ENCODE results near the gene PDIA6.

PDIA6 gene

GRCh38 chr2:10793816-10794215 is 18.8 kb downstream of the PDIA6 start:
- no peaks in the 10 kb centered on the region for H3K4me1 ChIP-seq (ENCODE audit: control insufficient read depth in 5 of 5, insufficient read depth in 5 of 5, low read length in 5 of 5)
- peaks cover 32 to 78% (median 65%) of the 10 kb centered on the region in 5 donors for H3K36me3 ChIP-seq (ENCODE audit: control insufficient read depth in 5 of 5, insufficient read depth in 5 of 5, low read length in 5 of 5)
- no peak overlapping the region for H3K27ac ChIP-seq (ENCODE audit: low read depth, low read length)

GRCh38 chr2:10792660-10793400 is 19.8 kb downstream of the PDIA6 start:
- Histone ChIP-seq H3K4me1 (ENCODE audit: control insufficient read depth in 5 of 5, insufficient read depth in 5 of 5, low read length in 5 of 5) (no peaks in the 10 kb centered on the region), H3K9ac (ENCODE audit: low read length in 5 of 5) (no peak overlapping the region), H3K36me3 (ENCODE audit: control insufficient read depth in 5 of 5, insufficient read depth in 5 of 5, low read length in 5 of 5) (peaks cover 39 to 88% (median 75%) of the 10 kb centered on the region in 5 donors), H3K27ac (ENCODE audit: low read depth, low read length) (no peak overlapping the region), H3K9me3 (ENCODE audit: control insufficient read depth in 5 of 5, low read length in 5 of 5) (no peaks in the 10 kb centered on the region), H3K27me3 (ENCODE audit: control insufficient read depth in 5 of 5, insufficient read depth in 4 of 5, low read length in 5 of 5) (no peaks in the 10 kb centered on the region), H3K4me3 (ENCODE audit: low read depth in 1 of 5, low read length in 5 of 5) (no peak overlapping the region)

More at GRCh38 chr2:10793816-10794215, 18.8 kb downstream of the PDIA6 start:
- no peak overlapping the region for H3K9ac ChIP-seq (ENCODE audit: low read length in 5 of 5)
- H3K4me3 ChIP-seq (ENCODE audit: low read depth in 1 of 5, low read length in 5 of 5), result no peak overlapping the region
- H3K27me3 ChIP-seq (ENCODE audit: control insufficient read depth in 5 of 5, insufficient read depth in 4 of 5, low read length in 5 of 5), result no peaks in the 10 kb centered on the region
- H3K9me3 ChIP-seq (ENCODE audit: control insufficient read depth in 5 of 5, low read length in 5 of 5), result no peaks in the 10 kb centered on the region

- peaks cover 33 to 88% (median 79%) of the 10 kb centered on the region in 5 donors for H3K36me3 ChIP-seq (ENCODE audit: control insufficient read depth in 5 of 5, insufficient read depth in 5 of 5, low read length in 5 of 5)
- H3K4me1 ChIP-seq (ENCODE audit: control insufficient read depth in 5 of 5, insufficient read depth in 5 of 5, low read length in 5 of 5), result no peaks in the 10 kb centered on the region
- no peaks in the 10 kb centered on the region for H3K9me3 ChIP-seq (ENCODE audit: control insufficient read depth in 5 of 5, low read length in 5 of 5)
- no peak overlapping the region for H3K9ac ChIP-seq (ENCODE audit: low read length in 5 of 5)
- no peaks in the 10 kb centered on the region for H3K27me3 ChIP-seq (ENCODE audit: control insufficient read depth in 5 of 5, insufficient read depth in 4 of 5, low read length in 5 of 5)
- H3K27ac ChIP-seq (ENCODE audit: low read depth, low read length), result no peak overlapping the region
- H3K4me3 ChIP-seq (ENCODE audit: low read depth in 1 of 5, low read length in 5 of 5), result no peak overlapping the region
These were observed 20.5 kb downstream of the PDIA6 start for GRCh38 chr2:10792001-10792634.

GRCh38 chr2:10790228-10790973 is 22.2 kb downstream of the PDIA6 start:
- no peak overlapping the region for H3K27ac ChIP-seq (ENCODE audit: low read depth, low read length)
- H3K9ac ChIP-seq (ENCODE audit: low read length in 5 of 5), result no peak overlapping the region
- no peaks in the 10 kb centered on the region for H3K4me1 ChIP-seq (ENCODE audit: control insufficient read depth in 5 of 5, insufficient read depth in 5 of 5, low read length in 5 of 5)
- H3K36me3 ChIP-seq (ENCODE audit: control insufficient read depth in 5 of 5, insufficient read depth in 5 of 5, low read length in 5 of 5), result peaks cover 29 to 90% (median 81%) of the 10 kb centered on the region in 5 donors
- no peaks in the 10 kb centered on the region for H3K9me3 ChIP-seq (ENCODE audit: control insufficient read depth in 5 of 5, low read length in 5 of 5)
- no peak overlapping the region for H3K4me3 ChIP-seq (ENCODE audit: low read depth in 1 of 5, low read length in 5 of 5)
- no peaks in the 10 kb centered on the region for H3K27me3 ChIP-seq (ENCODE audit: control insufficient read depth in 5 of 5, insufficient read depth in 4 of 5, low read length in 5 of 5)

- H3K4me1 ChIP-seq (ENCODE audit: control insufficient read depth in 5 of 5, insufficient read depth in 5 of 5, low read length in 5 of 5), result no peaks in the 10 kb centered on the region
- H3K36me3 ChIP-seq (ENCODE audit: control insufficient read depth in 5 of 5, insufficient read depth in 5 of 5, low read length in 5 of 5), result peaks cover 37 to 98% (median 90%) of the 10 kb centered on the region in 5 donors
- H3K9me3 ChIP-seq (ENCODE audit: control insufficient read depth in 5 of 5, low read length in 5 of 5), result no peaks in the 10 kb centered on the region
- H3K9ac ChIP-seq (ENCODE audit: low read length in 5 of 5), result no peak overlapping the region
- H3K27ac ChIP-seq (ENCODE audit: low read depth, low read length), result no peak overlapping the region
- H3K27me3 ChIP-seq (ENCODE audit: control insufficient read depth in 5 of 5, insufficient read depth in 4 of 5, low read length in 5 of 5), result no peaks in the 10 kb centered on the region
- no peak overlapping the region for H3K4me3 ChIP-seq (ENCODE audit: low read depth in 1 of 5, low read length in 5 of 5)
These were observed 23.7 kb downstream of the PDIA6 start for GRCh38 chr2:10788855-10789254.

GRCh38 chr2:10787176-10787968 is 25.2 kb downstream of the PDIA6 start:
- no peak overlapping the region for H3K9ac ChIP-seq (ENCODE audit: low read length in 5 of 5)
- H3K4me3 ChIP-seq (ENCODE audit: low read depth in 1 of 5, low read length in 5 of 5), result no peak overlapping the region
- peaks cover 46 to 98% (median 93%) of the 10 kb centered on the region in 5 donors for H3K36me3 ChIP-seq (ENCODE audit: control insufficient read depth in 5 of 5, insufficient read depth in 5 of 5, low read length in 5 of 5)
- H3K27me3 ChIP-seq (ENCODE audit: control insufficient read depth in 5 of 5, insufficient read depth in 4 of 5, low read length in 5 of 5), result no peaks in the 10 kb centered on the region
- no peak overlapping the region for H3K27ac ChIP-seq (ENCODE audit: low read depth, low read length)
- no peaks in the 10 kb centered on the region for H3K9me3 ChIP-seq (ENCODE audit: control insufficient read depth in 5 of 5, low read length in 5 of 5)
- H3K4me1 ChIP-seq (ENCODE audit: control insufficient read depth in 5 of 5, insufficient read depth in 5 of 5, low read length in 5 of 5), result no peaks in the 10 kb centered on the region

- no peak overlapping the region for H3K9ac ChIP-seq (ENCODE audit: low read length in 5 of 5)
- no peaks in the 10 kb centered on the region for H3K9me3 ChIP-seq (ENCODE audit: control insufficient read depth in 5 of 5, low read length in 5 of 5)
- H3K36me3 ChIP-seq (ENCODE audit: control insufficient read depth in 5 of 5, insufficient read depth in 5 of 5, low read length in 5 of 5), result peaks cover 38 to 98% (median 92%) of the 10 kb centered on the region in 5 donors
- H3K4me1 ChIP-seq (ENCODE audit: control insufficient read depth in 5 of 5, insufficient read depth in 5 of 5, low read length in 5 of 5), result no peaks in the 10 kb centered on the region
- H3K27me3 ChIP-seq (ENCODE audit: control insufficient read depth in 5 of 5, insufficient read depth in 4 of 5, low read length in 5 of 5), result no peaks in the 10 kb centered on the region
- no peak overlapping the region for H3K27ac ChIP-seq (ENCODE audit: low read depth, low read length)
- H3K4me3 ChIP-seq (ENCODE audit: low read depth in 1 of 5, low read length in 5 of 5), result no peak overlapping the region
These were observed 26.2 kb downstream of the PDIA6 start for GRCh38 chr2:10786240-10786982.

GRCh38 chr2:10785260-10785659 is 27.3 kb downstream of the PDIA6 start:
- no peaks in the 10 kb centered on the region for H3K9me3 ChIP-seq (ENCODE audit: control insufficient read depth in 5 of 5, low read length in 5 of 5)
- no peaks in the 10 kb centered on the region for H3K4me1 ChIP-seq (ENCODE audit: control insufficient read depth in 5 of 5, insufficient read depth in 5 of 5, low read length in 5 of 5)
- no peaks in the 10 kb centered on the region for H3K27me3 ChIP-seq (ENCODE audit: control insufficient read depth in 5 of 5, insufficient read depth in 4 of 5, low read length in 5 of 5)
- H3K9ac ChIP-seq (ENCODE audit: low read length in 5 of 5), result no peak overlapping the region
- no peak overlapping the region for H3K27ac ChIP-seq (ENCODE audit: low read depth, low read length)
- H3K4me3 ChIP-seq (ENCODE audit: low read depth in 1 of 5, low read length in 5 of 5), result no peak overlapping the region
- H3K36me3 ChIP-seq (ENCODE audit: control insufficient read depth in 5 of 5, insufficient read depth in 5 of 5, low read length in 5 of 5), result peaks cover 33 to 98% (median 89%) of the 10 kb centered on the region in 5 donors

GRCh38 chr2:10784719-10785118 is 27.9 kb downstream of the PDIA6 start:
- Histone ChIP-seq H3K36me3 (ENCODE audit: control insufficient read depth in 5 of 5, insufficient read depth in 5 of 5, low read length in 5 of 5) (peaks cover 31 to 99% (median 89%) of the 10 kb centered on the region in 5 donors), H3K27ac (ENCODE audit: low read depth, low read length) (no peak overlapping the region), H3K9ac (ENCODE audit: low read length in 5 of 5) (no peak overlapping the region), H3K4me1 (ENCODE audit: control insufficient read depth in 5 of 5, insufficient read depth in 5 of 5, low read length in 5 of 5) (no peaks in the 10 kb centered on the region), H3K4me3 (ENCODE audit: low read depth in 1 of 5, low read length in 5 of 5) (no peak overlapping the region), H3K9me3 (ENCODE audit: control insufficient read depth in 5 of 5, low read length in 5 of 5) (no peaks in the 10 kb centered on the region), H3K27me3 (ENCODE audit: control insufficient read depth in 5 of 5, insufficient read depth in 4 of 5, low read length in 5 of 5) (no peaks in the 10 kb centered on the region)
